ENCODE results near the gene ABCC1. TPM values are rescaled to one million over a fixed set of nuclear protein-coding genes. Genes with fewer than 3 reads are reported as not detected.

ABCC1 gene
- total RNA-seq, 4 donors from 2014 or later, result 19.3 to 43.7 (median 26.2) TPM

- H3K27me3 ChIP-seq, result no peaks in the 10 kb centered on the region
- TF ChIP-seq POLR2A (IDR thresholded peaks at IDR 0.05) (no peak), CTCF (IDR thresholded peaks at IDR 0.05 in 4 of 5, conservative IDR thresholded peaks at IDR 0.05 in 1 of 5) (no peak)
- in situ Hi-C loops (cut with MboI; ENCODE audit: low sequenced_read_pairs in 4 of 4) (loop anchor here in 1 of 4 donors (25.0 kb wide), 1 partner anchor 99 kb away; no protein-coding TSS in a partner anchor), intact Hi-C loops (cut with DNase I; ENCODE audit: low total_unique reads) (no loop called here)
- H3K4me3 ChIP-seq, result no peak overlapping the region
- H3K9me3 ChIP-seq, result no peaks in the 10 kb centered on the region
- DNase-seq (no peak), ATAC-seq (no peak)
- peak overlapping the region in 3 of 4 donors; percentile 29 to 92 (median 91) for H3K27ac ChIP-seq
- H3K36me3 ChIP-seq, result no peaks in the 10 kb centered on the region
- peaks cover 59 to 63% of the 10 kb centered on the region in 2 donors for H3K4me1 ChIP-seq
Measured at GRCh38 chr16:15963307-15963910, 14.0 kb downstream of the ABCC1 start.

GRCh38 chr16:15966420-15966819, 17.0 kb downstream of the ABCC1 start:
- in situ Hi-C loops (cut with MboI; ENCODE audit: low sequenced_read_pairs in 4 of 4), result loop anchor here in 1 of 4 donors (25.0 kb wide), 1 partner anchor 96 kb away; no protein-coding TSS in a partner anchor
- intact Hi-C loops (cut with DNase I; ENCODE audit: low total_unique reads), result no loop called here
- Histone ChIP-seq H3K27me3 (no peaks in the 10 kb centered on the region), H3K36me3 (no peaks in the 10 kb centered on the region), H3K9me3 (no peaks in the 10 kb centered on the region), H3K4me3 (no peak overlapping the region), H3K27ac (peak overlapping the region; percentile 67 to 92 (median 83)), H3K4me1 (peaks cover 52 to 55% of the 10 kb centered on the region in 2 donors)
- DNase-seq, result no peak
- peak in 1 of 2 donors; percentile 20 for ATAC-seq
- TF ChIP-seq CTCF (IDR thresholded peaks at IDR 0.05 in 4 of 5, conservative IDR thresholded peaks at IDR 0.05 in 1 of 5), result no peak
- TF ChIP-seq POLR2A (IDR thresholded peaks at IDR 0.05), result no peak

- peak; percentile 53 to 72 for DNase-seq
- TF ChIP-seq CTCF (IDR thresholded peaks at IDR 0.05 in 4 of 5, conservative IDR thresholded peaks at IDR 0.05 in 1 of 5) (no peak), POLR2A (IDR thresholded peaks at IDR 0.05) (no peak)
- Histone ChIP-seq H3K27ac (peak overlapping the region; percentile 67 to 92 (median 83)), H3K4me1 (peaks cover 48 to 49% of the 10 kb centered on the region in 2 donors), H3K27me3 (no peaks in the 10 kb centered on the region), H3K36me3 (no peaks in the 10 kb centered on the region), H3K9me3 (no peaks in the 10 kb centered on the region), H3K4me3 (no peak overlapping the region)
- in situ Hi-C loops (cut with MboI; ENCODE audit: low sequenced_read_pairs in 4 of 4), result loop anchor here in 1 of 4 donors (25.0 kb wide), 1 partner anchor 95 kb away; no protein-coding TSS in a partner anchor
- ATAC-seq, result peak; percentile 80 to 90
- intact Hi-C loops (cut with DNase I; ENCODE audit: low total_unique reads), result no loop called here
Measured at GRCh38 chr16:15966836-15967546, 17.6 kb downstream of the ABCC1 start.

GRCh38 chr16:15967655-15968315, 18.4 kb downstream of the ABCC1 start:
- H3K36me3 ChIP-seq, result no peaks in the 10 kb centered on the region
- intact Hi-C loops (cut with DNase I; ENCODE audit: low total_unique reads), result no loop called here
- TF ChIP-seq POLR2A (IDR thresholded peaks at IDR 0.05) (no peak), CTCF (IDR thresholded peaks at IDR 0.05 in 4 of 5, conservative IDR thresholded peaks at IDR 0.05 in 1 of 5) (no peak)

More at GRCh38 chr16:15967655-15968315, 18.4 kb downstream of the ABCC1 start:
- in situ Hi-C loops (cut with MboI; ENCODE audit: low sequenced_read_pairs in 4 of 4), result loop anchor here in 1 of 4 donors (25.0 kb wide), 1 partner anchor 95 kb away; no protein-coding TSS in a partner anchor
- DNase-seq, result no peak
- Histone ChIP-seq H3K27ac (peak overlapping the region; percentile 22 to 92 (median 79)), H3K4me1 (peaks cover 42 to 44% of the 10 kb centered on the region in 2 donors), H3K9me3 (no peaks in the 10 kb centered on the region), H3K27me3 (no peaks in the 10 kb centered on the region), H3K4me3 (no peak overlapping the region)
- ATAC-seq, result no peak
